GM21737 (cell line): ENCODE data around the gene CCL13.
"Not testable (repeated sequence)": the region's sequence is repeated elsewhere in the genome, so short reads cannot be mapped to it uniquely, and the experiment has no call there.

Experiments
- ATAC-seq: cut with Tn5 transposase; IDR thresholded peaks from one replicate; pipeline ENCODE4 v1.9.1; 2021; ENCODE audit warnings: mild to moderate bottlenecking, moderate library complexity; ENCODE audit not compliant: unreplicated experiment

The CCL13 gene

GRCh38 chr17:34356194-34356593 is at the start of gene CCL13:
Gene CCL13 (plus strand): TSS chr17:34356480. CDS start chr17:34356527, 47 bp downstream.
- no peak for ATAC-seq

DNA sequence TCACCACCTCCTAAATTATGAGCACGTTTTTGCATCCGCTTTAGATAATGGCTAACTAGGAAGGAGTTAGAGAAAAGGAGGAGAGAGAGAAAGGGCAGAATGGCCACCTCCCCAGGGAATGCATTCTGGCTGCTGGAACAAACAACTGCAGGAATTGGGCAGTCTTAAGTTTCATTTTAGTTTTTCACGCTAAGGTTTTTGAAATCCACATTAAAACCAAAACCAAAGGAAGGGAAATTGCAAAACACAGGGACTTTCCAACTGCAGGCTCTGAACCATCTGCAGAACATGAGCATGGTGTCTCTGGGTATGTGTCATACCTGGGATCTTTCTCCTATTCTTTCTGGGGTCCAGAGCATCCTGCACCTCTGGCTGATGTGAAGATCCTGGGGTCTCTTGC is 49.2 kb upstream of the CCL13 start:
- ATAC-seq = no peak

GRCh38 chr17:34308371-34308770 is 47.9 kb upstream of the CCL13 start:
- no peak for ATAC-seq

DNA sequence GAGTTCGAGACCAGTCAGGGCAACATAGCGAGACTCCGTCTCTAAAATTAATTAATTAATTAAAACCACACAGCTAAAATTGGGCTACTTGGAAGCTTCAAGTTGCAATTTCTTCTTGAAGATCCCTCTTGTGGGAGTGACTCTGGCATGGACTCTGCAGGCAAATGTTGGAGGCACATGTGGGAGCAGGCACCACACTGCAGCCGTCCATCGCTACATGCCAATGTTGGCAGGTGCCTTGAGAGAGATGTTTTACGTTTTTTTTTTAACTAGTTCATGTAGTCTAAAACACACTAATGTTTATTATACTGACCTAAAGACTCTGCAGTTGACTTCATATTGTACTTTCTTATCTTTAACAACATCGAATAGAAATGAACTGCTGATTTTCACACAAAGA is 45.0 kb upstream of the CCL13 start:
- ATAC-seq = no peak

GRCh38 chr17:34312080-34312479 is 44.2 kb upstream of the CCL13 start:
- no peak for ATAC-seq

- no peak for ATAC-seq
Observed at GRCh38 chr17:34313164-34313563, 43.1 kb upstream of the CCL13 start.

- ATAC-seq = no peak
Observed at GRCh38 chr17:34314279-34314678, 42.0 kb upstream of the CCL13 start.

DNA sequence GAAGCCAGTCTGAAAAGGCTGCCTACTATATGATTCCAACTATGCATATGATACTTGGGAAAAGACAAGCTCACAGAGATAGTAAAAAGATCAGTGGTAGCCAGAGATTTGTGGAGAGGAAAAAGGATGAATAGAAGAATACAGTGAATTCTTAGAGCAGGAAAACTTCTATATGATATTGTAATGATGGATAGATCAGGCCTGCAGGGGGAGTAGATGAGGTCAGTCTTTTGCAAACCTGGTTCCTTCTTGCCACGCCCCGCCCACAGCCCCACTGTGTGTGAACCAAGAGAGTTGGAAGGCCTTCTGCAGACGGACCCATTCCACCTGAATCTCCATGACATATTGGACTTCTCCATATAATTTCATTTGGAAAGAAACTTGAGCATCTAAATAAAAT is 37.8 kb upstream of the CCL13 start:
- no peak for ATAC-seq

- ATAC-seq = no peak
Observed at GRCh38 chr17:34319039-34319483, 37.2 kb upstream of the CCL13 start, which contains the start of gene CCL8. Gene CCL8 (plus strand): TSS chr17:34319435. CDS start chr17:34319502, 67 bp downstream.

GRCh38 chr17:34321964-34322363 is 34.3 kb upstream of the CCL13 start:
- no peak for ATAC-seq

DNA sequence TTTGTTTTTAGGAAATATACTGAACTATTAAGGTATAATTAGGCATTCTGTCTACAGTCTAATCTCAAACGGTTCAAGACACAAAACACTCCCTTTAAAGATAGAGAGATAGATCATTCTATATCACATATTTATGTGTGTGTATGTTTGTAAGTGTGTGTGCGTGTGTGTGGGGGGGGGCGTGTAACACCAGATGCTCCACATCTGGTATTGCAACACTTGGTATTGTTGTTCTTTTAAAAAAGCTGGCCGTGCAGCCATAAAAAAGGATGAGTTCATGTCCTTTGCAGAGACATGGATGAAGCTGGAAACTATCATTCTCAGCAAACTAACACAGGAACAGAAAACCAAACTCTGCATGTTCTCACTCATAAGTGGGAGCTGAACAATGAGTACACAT is 28.7 kb upstream of the CCL13 start:
- not testable (repeated sequence) for ATAC-seq

- no peak for ATAC-seq
Observed at GRCh38 chr17:34337701-34338100, 18.6 kb upstream of the CCL13 start.

DNA sequence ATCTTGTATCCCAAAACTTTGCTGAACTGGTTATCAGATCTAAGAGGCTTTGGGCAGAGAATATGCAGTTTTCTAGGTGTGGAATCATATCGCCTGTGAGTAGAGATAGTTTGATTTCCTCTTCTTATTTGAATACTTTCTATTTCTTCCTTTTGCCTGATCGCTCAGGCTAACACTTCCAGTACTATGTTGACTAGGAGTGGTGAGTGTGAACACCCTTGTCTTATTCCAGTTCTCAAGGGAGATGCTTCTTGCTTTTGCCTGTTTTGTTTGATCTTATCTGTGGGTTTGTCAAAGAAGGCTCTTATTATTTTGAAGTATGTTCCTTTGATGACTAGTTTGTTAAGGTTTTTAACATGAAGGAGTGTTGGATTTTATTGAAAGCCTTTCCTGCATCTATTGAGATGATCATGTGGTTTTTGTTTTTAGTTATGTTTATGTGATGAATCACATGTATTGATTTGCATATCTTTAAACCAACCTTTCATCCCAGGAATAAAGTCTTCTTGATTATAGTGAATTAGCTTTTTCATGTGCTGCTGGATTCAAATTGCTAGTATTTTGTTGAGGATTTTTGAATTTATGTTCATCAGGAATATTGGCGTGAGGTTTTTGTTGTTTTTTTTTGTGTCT is 17.0 kb upstream of the CCL13 start:
- ATAC-seq = no peak

DNA sequence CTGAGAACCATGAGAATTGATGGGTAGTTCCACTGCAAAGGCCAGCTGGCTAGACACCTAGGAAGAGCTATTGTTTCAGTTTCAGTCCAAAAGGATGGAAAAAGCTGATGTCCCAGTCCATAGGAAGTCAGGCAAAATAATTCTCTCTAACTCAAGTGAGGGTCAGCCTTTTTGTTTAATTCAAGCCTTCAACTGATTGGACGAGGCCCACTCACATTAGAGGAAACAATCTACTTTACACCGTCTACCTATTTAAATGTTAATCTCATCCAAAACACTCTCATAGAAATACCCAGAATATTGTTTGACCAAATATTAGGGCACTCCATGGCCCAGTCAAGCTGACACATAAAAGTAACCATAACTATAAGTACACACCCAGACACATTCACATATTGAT is 14.4 kb upstream of the CCL13 start:
- ATAC-seq = no peak

GRCh38 chr17:34347063-34347462 is 9.2 kb upstream of the CCL13 start:
- no peak for ATAC-seq

DNA sequence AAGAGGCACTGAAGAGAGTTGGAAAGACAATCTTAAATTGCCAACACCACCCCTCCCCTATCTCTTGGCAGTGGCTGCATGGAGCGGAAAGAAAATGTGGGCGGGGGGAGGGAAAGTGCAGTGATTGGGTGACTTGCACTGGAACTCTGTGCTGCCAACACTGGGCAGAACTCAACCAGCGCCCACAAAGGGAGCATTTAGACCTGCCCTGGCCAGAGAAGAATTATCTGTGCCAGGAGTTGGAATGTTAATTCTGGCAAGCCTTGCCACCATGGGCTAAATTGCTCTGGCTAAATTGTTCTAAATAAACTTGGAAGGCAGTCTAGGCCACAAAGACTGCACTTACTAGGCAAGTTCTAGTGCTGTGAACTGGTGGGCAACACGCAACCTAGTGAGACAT is 6.5 kb upstream of the CCL13 start:
- no peak for ATAC-seq

- no peak for ATAC-seq
Observed at GRCh38 chr17:34351096-34351495, 5.2 kb upstream of the CCL13 start.

- ATAC-seq = no peak
Observed at GRCh38 chr17:34352191-34352590, 4.1 kb upstream of the CCL13 start.

- ATAC-seq = no peak
Observed at GRCh38 chr17:34354637-34355036, 1.6 kb upstream of the CCL13 start.

DNA sequence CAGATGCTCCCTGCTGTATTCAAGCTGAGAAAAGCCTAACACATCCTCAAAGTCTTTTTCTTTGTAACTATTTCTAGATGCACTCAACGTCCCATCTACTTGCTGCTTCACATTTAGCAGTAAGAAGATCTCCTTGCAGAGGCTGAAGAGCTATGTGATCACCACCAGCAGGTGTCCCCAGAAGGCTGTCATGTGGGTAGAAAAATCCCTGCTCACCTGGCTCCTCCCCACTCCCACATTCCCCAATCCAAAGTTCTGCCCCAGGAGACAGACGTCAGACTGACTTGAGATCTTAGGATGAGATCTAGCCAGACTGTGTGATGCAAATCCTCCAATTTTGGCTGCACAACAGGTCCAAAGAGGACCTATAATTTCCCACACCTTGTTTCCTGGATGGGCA is 1.1 kb downstream of the CCL13 start:
- no peak for ATAC-seq

DNA sequence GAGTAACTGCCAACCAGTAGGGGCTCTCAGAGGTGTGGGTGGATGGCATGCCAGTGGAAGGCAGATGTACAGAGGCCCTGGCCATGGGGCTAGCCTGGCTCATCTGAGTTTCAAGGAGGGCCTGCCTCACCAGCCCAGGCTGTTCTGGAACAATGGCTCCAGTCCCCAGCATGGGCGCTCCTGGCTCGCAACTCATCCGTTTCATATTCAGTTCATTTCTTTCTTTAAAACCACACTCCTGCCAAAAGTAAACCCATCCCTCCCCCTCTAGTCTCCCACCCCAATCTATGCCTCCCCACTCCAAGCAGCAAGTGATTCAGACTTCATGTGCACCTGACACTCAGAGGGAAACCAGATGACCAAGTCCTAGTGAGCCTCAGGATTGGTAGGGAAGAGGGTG is 2.4 kb downstream of the CCL13 start:
- no peak for ATAC-seq

DNA sequence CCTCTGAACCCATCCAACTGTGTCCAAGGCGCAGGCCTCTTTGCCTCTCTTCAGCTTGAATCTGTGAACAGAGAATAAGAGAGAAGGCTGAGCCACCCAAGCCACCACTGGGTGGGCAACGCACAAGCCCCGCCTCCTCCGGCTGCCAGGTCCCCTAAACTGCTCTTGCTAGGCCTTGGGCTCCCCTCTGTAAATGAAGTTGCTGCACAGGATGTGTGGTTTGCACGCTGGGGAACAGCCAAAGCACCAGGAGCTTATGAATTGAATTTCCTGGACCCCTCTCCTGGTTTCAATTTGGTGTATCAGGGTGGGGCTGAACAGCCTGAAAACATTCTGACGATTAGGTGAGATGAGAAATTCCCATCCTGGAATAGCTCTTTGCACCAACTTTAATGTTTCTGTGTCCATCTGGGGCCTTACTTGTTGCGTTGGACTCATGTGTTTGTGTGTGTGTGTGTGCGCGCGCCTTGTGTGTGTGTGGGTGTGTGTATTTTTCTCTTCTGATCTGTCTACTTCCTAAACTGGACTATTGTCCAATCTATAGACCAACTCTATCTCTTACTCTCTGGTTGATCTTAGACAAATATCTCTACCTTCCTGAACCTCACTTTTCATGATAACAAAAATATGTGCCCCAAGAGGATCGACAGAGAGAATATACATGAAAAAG is 4.5 kb downstream of the CCL13 start:
- ATAC-seq = no peak
